Stomach (tissue), 4 donors: Measurements from ENCODE around the gene FAM219A.

Experiments
- POLR2A ChIP-seq, 4 donors: fragments of 450-650 bp; IDR thresholded peaks; one replicate each; pipeline ENCODE4 v1.6.1; 2016; ENCODE audit warnings: antibody characterized with exemption in 4 of 4, control low read depth in 2 of 4, mild to moderate bottlenecking in 1 of 4, moderate library complexity in 1 of 4
- TF ChIP-seq, protein P1 (sequence below), 7 experiments: fragments of 450-650 bp in 4 of 7; fragments of 200-600 bp in 3 of 7; sonication (generic) in 3 of 7; IDR thresholded peaks; one replicate each; pipeline ENCODE4 v1.5.1; 2016 to 2019; ENCODE audit warnings: antibody characterized with exemption in 7 of 7, control low read depth in 2 of 7, mild to moderate bottlenecking in 1 of 7

DNA sequence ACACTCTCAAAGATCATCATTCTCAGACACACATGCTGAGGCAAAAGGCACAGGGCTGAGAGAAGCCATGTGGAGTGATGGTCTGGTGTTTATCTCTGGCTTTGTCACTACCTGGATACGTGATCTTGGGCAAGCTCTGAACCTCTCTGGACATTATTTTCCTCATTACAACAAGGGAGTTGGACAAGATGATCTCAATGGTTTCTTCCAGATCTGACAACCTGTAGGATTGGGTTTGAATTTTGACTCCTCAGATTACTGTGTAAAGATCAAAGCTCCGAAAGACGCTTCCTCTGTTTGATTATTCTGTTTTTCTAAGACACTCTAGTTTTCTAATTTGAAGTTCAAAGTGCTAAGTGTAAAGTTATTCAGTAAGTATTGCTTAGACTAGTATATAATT lies 109.0 kb downstream of the FAM219A start:
- TF ChIP-seq, protein P1, sequence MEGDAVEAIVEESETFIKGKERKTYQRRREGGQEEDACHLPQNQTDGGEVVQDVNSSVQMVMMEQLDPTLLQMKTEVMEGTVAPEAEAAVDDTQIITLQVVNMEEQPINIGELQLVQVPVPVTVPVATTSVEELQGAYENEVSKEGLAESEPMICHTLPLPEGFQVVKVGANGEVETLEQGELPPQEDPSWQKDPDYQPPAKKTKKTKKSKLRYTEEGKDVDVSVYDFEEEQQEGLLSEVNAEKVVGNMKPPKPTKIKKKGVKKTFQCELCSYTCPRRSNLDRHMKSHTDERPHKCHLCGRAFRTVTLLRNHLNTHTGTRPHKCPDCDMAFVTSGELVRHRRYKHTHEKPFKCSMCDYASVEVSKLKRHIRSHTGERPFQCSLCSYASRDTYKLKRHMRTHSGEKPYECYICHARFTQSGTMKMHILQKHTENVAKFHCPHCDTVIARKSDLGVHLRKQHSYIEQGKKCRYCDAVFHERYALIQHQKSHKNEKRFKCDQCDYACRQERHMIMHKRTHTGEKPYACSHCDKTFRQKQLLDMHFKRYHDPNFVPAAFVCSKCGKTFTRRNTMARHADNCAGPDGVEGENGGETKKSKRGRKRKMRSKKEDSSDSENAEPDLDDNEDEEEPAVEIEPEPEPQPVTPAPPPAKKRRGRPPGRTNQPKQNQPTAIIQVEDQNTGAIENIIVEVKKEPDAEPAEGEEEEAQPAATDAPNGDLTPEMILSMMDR (IDR thresholded peaks at IDR 0.05), result no peak
- no peak for TF ChIP-seq POLR2A (IDR thresholded peaks at IDR 0.05)
